ENCODE results near the gene SLC25A21. TPM values are rescaled to one million over a fixed set of nuclear protein-coding genes. Genes with fewer than 3 reads are reported as not detected.

SLC25A21 gene
- polyA plus RNA-seq, 2 of the 4 experiments (the other 2 are of a cell fraction): 0.68 to 1.4 TPM

DNA sequence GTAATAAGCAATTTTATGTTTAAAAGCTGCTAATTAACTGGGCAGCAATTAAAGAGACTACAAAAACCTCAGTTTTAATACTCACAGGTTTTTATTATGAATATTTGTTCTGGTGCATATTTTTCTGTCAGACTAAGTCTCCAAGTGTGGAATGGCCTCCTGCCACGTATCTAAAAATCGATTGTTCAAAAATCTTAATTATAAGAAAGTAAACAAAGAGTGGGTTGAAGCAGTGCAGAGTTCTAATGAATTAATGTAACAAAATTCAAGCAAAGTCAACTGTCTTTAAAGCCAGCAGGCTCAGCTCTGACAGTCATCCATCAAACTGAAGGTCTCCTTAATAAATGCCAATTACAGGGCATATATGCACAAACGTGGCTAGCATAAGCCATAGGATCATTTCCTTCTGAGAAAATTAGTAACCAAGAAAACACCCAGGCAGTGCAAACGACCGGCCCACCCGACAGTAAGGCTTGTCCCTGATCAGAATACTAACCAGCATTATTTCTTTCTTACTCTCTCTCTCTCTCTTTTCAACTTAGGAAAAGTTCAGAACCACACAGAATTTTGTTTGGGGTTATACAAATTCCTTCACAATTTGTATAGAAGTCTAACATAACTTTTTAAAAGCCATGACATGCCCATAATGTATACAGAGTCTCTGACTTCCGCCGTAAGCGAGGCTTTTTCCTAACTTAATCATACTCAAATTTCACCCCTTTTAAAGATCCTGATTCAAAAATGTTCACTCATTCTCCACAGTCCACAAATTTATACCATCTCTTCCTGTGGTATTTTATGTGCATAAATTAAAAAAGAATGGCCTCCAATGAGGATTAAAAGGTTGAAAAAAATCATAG is 83.8 kb downstream of the SLC25A21 start:
- CTCF ChIA-PET: interaction anchor here (1.3 kb wide), 1 partner anchor 146 kb away, joined by 4 read pairs; no protein-coding TSS in a partner anchor
- Histone ChIP-seq H3K4me1 (no peaks in the 10 kb centered on the region), H3K4me2 (no peak overlapping the region), H3K9me3 (no peaks in the 10 kb centered on the region), H3K27ac (no peak overlapping the region), H3K4me3 (no peak overlapping the region)
- FAIRE-seq: no peak
- no peak for TF ChIP-seq HOXB13 (CRISPR knock-in tag; IDR thresholded peaks at IDR 0.05; ENCODE audit: low read depth)
- TF ChIP-seq RFX5 (IDR thresholded peaks at IDR 0.05): no peak
- TF ChIP-seq BHLHE40 (IDR thresholded peaks at IDR 0.05; ENCODE audit: low read depth, low read length): no peak
- no peak for TF ChIP-seq JUN (IDR thresholded peaks at IDR 0.05)
- TF ChIP-seq, protein P1, sequence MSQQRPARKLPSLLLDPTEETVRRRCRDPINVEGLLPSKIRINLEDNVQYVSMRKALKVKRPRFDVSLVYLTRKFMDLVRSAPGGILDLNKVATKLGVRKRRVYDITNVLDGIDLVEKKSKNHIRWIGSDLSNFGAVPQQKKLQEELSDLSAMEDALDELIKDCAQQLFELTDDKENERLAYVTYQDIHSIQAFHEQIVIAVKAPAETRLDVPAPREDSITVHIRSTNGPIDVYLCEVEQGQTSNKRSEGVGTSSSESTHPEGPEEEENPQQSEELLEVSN (IDR thresholded peaks at IDR 0.05; ENCODE audit: borderline replicate concordance, low read depth): no peak
- TF ChIP-seq, protein P2, sequence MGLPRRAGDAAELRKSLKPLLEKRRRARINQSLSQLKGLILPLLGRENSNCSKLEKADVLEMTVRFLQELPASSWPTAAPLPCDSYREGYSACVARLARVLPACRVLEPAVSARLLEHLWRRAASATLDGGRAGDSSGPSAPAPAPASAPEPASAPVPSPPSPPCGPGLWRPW (IDR thresholded peaks at IDR 0.05): no peak
- TF ChIP-seq EHF (CRISPR knock-in tag; IDR thresholded peaks at IDR 0.05): no peak
- WGBS (ENCODE audit: missing lambda C conversion rate): 69% methylated on average over 9 of the region's 9 CpGs
- ATAC-seq: no peak
- no peak for DNase-seq (ENCODE audit: low read depth in 1 of 2, low spot score in 1 of 2)
- POLR2A ChIA-PET: no interaction called here

DNA sequence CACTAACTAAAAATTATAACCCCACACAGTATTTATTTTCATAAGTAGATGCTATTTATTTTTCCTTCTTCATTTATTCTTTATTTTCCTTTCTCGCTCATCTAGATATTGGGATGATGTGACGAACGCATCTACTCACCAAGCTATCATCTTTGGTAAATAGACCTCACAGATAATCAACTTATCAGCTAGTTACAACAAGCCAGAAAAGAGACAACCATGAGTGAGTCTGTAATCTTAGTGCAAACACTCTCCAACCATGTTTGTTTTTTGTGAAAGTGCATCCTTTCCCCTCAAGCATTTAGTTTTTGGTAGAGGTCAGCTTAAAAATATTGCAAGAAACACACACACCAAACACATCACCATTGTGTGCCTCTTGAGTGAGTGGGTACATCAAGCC is 84.9 kb downstream of the SLC25A21 start:
- Histone ChIP-seq H3K27ac (no peak overlapping the region), H3K4me1 (no peaks in the 10 kb centered on the region), H3K4me3 (no peak overlapping the region), H3K4me2 (no peak overlapping the region), H3K9me3 (no peaks in the 10 kb centered on the region)
- WGBS (ENCODE audit: missing lambda C conversion rate): 96% methylated on average over 3 of the region's 3 CpGs
- no peak for DNase-seq (ENCODE audit: low read depth in 1 of 2, low spot score in 1 of 2)
- no peak for FAIRE-seq
- TF ChIP-seq ZNF302 (CRISPR knock-in tag; IDR thresholded peaks at IDR 0.05): no peak
- ATAC-seq: no peak
- ChIA-PET POLR2A (no interaction called here), CTCF (no interaction called here)

DNA sequence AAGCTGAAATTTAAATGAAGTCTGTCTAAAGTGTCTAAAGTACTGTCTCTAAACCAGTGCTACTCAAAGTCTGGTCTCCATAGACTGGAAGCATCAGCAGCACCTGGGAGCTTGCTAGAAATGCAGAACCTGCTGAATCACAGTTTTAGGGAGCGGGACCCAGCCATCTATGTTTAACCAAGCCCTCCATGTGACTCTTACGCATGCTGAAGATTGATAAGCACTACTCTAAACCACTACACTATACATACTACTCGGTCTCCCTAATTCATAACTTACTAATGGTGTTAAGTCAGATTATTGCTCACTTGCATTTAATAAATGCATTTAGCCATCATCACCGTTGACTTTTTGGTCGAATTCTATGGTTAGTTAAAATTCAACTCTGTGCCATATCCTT is 88.8 kb downstream of the SLC25A21 start:
- FAIRE-seq: no peak
- no peaks in the 10 kb centered on the region for H3K4me1 ChIP-seq
- ChIA-PET POLR2A (no interaction called here), CTCF (no interaction called here)
- H3K4me3 ChIP-seq: no peak overlapping the region
- no peak overlapping the region for H3K4me2 ChIP-seq
- H3K9me3 ChIP-seq: no peaks in the 10 kb centered on the region
- no peak for DNase-seq (ENCODE audit: low read depth in 1 of 2, low spot score in 1 of 2)
- TF ChIP-seq FOXS1 (CRISPR knock-in tag; IDR thresholded peaks at IDR 0.05): no peak
- TF ChIP-seq, protein P3, sequence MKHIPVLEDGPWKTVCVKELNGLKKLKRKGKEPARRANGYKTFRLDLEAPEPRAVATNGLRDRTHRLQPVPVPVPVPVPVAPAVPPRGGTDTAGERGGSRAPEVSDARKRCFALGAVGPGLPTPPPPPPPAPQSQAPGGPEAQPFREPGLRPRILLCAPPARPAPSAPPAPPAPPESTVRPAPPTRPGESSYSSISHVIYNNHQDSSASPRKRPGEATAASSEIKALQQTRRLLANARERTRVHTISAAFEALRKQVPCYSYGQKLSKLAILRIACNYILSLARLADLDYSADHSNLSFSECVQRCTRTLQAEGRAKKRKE (CRISPR knock-in tag; IDR thresholded peaks at IDR 0.05; ENCODE audit: low read depth): no peak
- TF ChIP-seq CHD4 (IDR thresholded peaks at IDR 0.05; ENCODE audit: borderline replicate concordance): no peak
- TF ChIP-seq POLR2AphosphoS2 (conservative IDR thresholded peaks at IDR 0.05; ENCODE audit: low read length): no peak
- TF ChIP-seq RFX5 (IDR thresholded peaks at IDR 0.05): no peak
- no peak for TF ChIP-seq CEBPB (IDR thresholded peaks at IDR 0.05)
- TF ChIP-seq SREBF2 (IDR thresholded peaks at IDR 0.05): no peak
- TF ChIP-seq, protein P1 (IDR thresholded peaks at IDR 0.05; ENCODE audit: borderline replicate concordance, low read depth): no peak
- TF ChIP-seq NR3C1 (IDR thresholded peaks at IDR 0.05): no peak
- TF ChIP-seq ZFP36 (IDR thresholded peaks at IDR 0.05; ENCODE audit: borderline replicate concordance, partially characterized antibody): no peak
- no peak for TF ChIP-seq HOXB5 (CRISPR knock-in tag; IDR thresholded peaks at IDR 0.05)
- no peak for TF ChIP-seq POLR2A (IDR thresholded peaks at IDR 0.05; ENCODE audit: low read length)
- no peak for TF ChIP-seq MYC (IDR thresholded peaks at IDR 0.05; ENCODE audit: borderline replicate concordance, low read length)
- no peak for TF ChIP-seq KDM1A (IDR thresholded peaks at IDR 0.05; ENCODE audit: low read depth)
- no peak for TF ChIP-seq ZNF302 (CRISPR knock-in tag; IDR thresholded peaks at IDR 0.05)
- no peak for TF ChIP-seq NFE2L2 (conservative IDR thresholded peaks at IDR 0.05; ENCODE audit: low read length)
- no peak for TF ChIP-seq EHMT2 (IDR thresholded peaks at IDR 0.05; ENCODE audit: low read depth)
- TF ChIP-seq MAFK (IDR thresholded peaks at IDR 0.05; ENCODE audit: partially characterized antibody): no peak
- TF ChIP-seq JUN (IDR thresholded peaks at IDR 0.05): no peak
- 68% methylated on average over 5 of the region's 5 CpGs for WGBS (ENCODE audit: missing lambda C conversion rate)
- no peak overlapping the region for H3K27ac ChIP-seq
- no peak for ATAC-seq
